Left renal cortex interstitium (tissue), 4 donors: ENCODE results near the gene NDUFAF2. TPM values are rescaled to one million over a fixed set of nuclear protein-coding genes. Genes with fewer than 3 reads are reported as not detected.

ENCODE experiments used
- DNase-seq, 4 donors: peaks; one replicate each; pipeline ENCODE4 v3.0.0-alpha.2; 2013; ENCODE audit warnings: low read depth in 4 of 4, low spot score in 2 of 4, missing footprints in 1 of 4
- polyA plus RNA-seq, 4 donors: library from polyadenylated mRNA; unstranded; fragments of 120-200 nt; gene quantifications; one replicate each; pipeline ENCODE4 v1.2.1, GENCODE V29; 2013; ENCODE audit not compliant: insufficient read length in 4 of 4

Gene NDUFAF2
- polyA plus RNA-seq, 4 donors, result 29.7 to 36.7 (median 33.3) TPM

- DNase-seq, result no peak
These were observed 44.8 kb downstream of the NDUFAF2 start for GRCh38 chr5:60989790-60990189.

- no peak for DNase-seq
These were observed 47.9 kb downstream of the NDUFAF2 start for GRCh38 chr5:60992871-60993270.

GRCh38 chr5:60993425-60993824 lies 48.4 kb downstream of the NDUFAF2 start:
- no peak for DNase-seq

- DNase-seq, result no peak
These were observed 49.0 kb downstream of the NDUFAF2 start for GRCh38 chr5:60993875-60994571.

- no peak for DNase-seq
These were observed 51.4 kb downstream of the NDUFAF2 start for GRCh38 chr5:60996368-60996767.

GRCh38 chr5:60997721-60998120 lies 52.7 kb downstream of the NDUFAF2 start:
- DNase-seq, result no peak

- DNase-seq, result no peak
These were observed 55.9 kb downstream of the NDUFAF2 start for GRCh38 chr5:61000887-61001286.

- DNase-seq, result no peak
These were observed 56.6 kb downstream of the NDUFAF2 start for GRCh38 chr5:61001647-61002046.

- DNase-seq, result no peak
These were observed 57.8 kb downstream of the NDUFAF2 start for GRCh38 chr5:61002611-61003355.

GRCh38 chr5:61004448-61004847 lies 59.4 kb downstream of the NDUFAF2 start:
- no peak for DNase-seq

- DNase-seq, result no peak
These were observed 64.9 kb downstream of the NDUFAF2 start for GRCh38 chr5:61009907-61010306.

- DNase-seq, result no peak
These were observed 65.8 kb downstream of the NDUFAF2 start for GRCh38 chr5:61010467-61011454.

- no peak for DNase-seq
These were observed 73.1 kb downstream of the NDUFAF2 start for GRCh38 chr5:61018062-61018461.

- no peak for DNase-seq
These were observed 74.6 kb downstream of the NDUFAF2 start for GRCh38 chr5:61019642-61020041.

GRCh38 chr5:61020415-61020814 lies 75.4 kb downstream of the NDUFAF2 start:
- no peak for DNase-seq

- DNase-seq, result no peak
These were observed 78.1 kb downstream of the NDUFAF2 start for GRCh38 chr5:61023131-61023530.

- no peak for DNase-seq
These were observed 81.0 kb downstream of the NDUFAF2 start for GRCh38 chr5:61026004-61026403.

GRCh38 chr5:61028382-61028781 lies 83.4 kb downstream of the NDUFAF2 start:
- DNase-seq, result no peak

- DNase-seq, result no peak
These were observed 84.6 kb downstream of the NDUFAF2 start for GRCh38 chr5:61029456-61030162.

GRCh38 chr5:61030163-61030482 lies 85.1 kb downstream of the NDUFAF2 start:
- DNase-seq, result no peak
